GM21515 (cell line): ENCODE results near the gene TARBP2.
A peak's percentile ranks its signal among the peaks of the same experiment; 100 is the strongest.
"Not testable (repeated sequence)": the region's sequence is repeated elsewhere in the genome, so short reads cannot be mapped to it uniquely, and the experiment has no call there.

Experiments
- ATAC-seq: cut with Tn5 transposase; IDR thresholded peaks from one replicate; pipeline ENCODE4 v1.9.1; 2021; ENCODE audit not compliant: unreplicated experiment

TARBP2 gene

GRCh38 chr12:53474077-53474476 lies 27.0 kb upstream of the TARBP2 start:
- no peak for ATAC-seq

- ATAC-seq: no peak
These were observed 26.3 kb upstream of the TARBP2 start for GRCh38 chr12:53474819-53475218.

GRCh38 chr12:53476769-53477209 lies 24.3 kb upstream of the TARBP2 start:
- ATAC-seq: no peak

GRCh38 chr12:53478865-53479264 lies 22.2 kb upstream of the TARBP2 start:
- ATAC-seq: no peak

- ATAC-seq: no peak
These were observed 21.8 kb upstream of the TARBP2 start for GRCh38 chr12:53479331-53479730.

GRCh38 chr12:53480491-53481442 lies 20.3 kb upstream of the TARBP2 start:
- no peak for ATAC-seq

GRCh38 chr12:53481458-53481857 lies 19.6 kb upstream of the TARBP2 start:
- ATAC-seq: not testable (repeated sequence)

- ATAC-seq: no peak
These were observed 19.0 kb upstream of the TARBP2 start for GRCh38 chr12:53481939-53482586.

- no peak for ATAC-seq
These were observed 18.4 kb upstream of the TARBP2 start for GRCh38 chr12:53482626-53483168.

- ATAC-seq: no peak
These were observed 17.7 kb upstream of the TARBP2 start for GRCh38 chr12:53483225-53483978.

- no peak for ATAC-seq
These were observed 17.1 kb upstream of the TARBP2 start for GRCh38 chr12:53483979-53484377.

- ATAC-seq: no peak
These were observed 16.2 kb upstream of the TARBP2 start for GRCh38 chr12:53484686-53485575.

GRCh38 chr12:53485955-53486735 lies 14.9 kb upstream of the TARBP2 start:
- no peak for ATAC-seq

- no peak for ATAC-seq
These were observed 14.2 kb upstream of the TARBP2 start for GRCh38 chr12:53486736-53487487.

GRCh38 chr12:53489242-53489864 lies 11.7 kb upstream of the TARBP2 start:
- no peak for ATAC-seq

- ATAC-seq: no peak
These were observed 8.9 kb upstream of the TARBP2 start for GRCh38 chr12:53492188-53492587.

- ATAC-seq: peak; percentile 91
These were observed 8.1 kb upstream of the TARBP2 start for GRCh38 chr12:53492830-53493609.
